HepG2 (cell line): ENCODE measurements around the gene PDRG1. TPM values are rescaled to one million over a fixed set of nuclear protein-coding genes. Genes with fewer than 3 reads are reported as not detected.
A peak's percentile ranks its signal among the peaks of the same experiment; 100 is the strongest.

ENCODE experiments used
- ATF6 ChIP-seq: sonication (generic); formaldehyde crosslinking; conservative IDR thresholded peaks from 2 replicates; pipeline ENCODE4 v1.4.0; 2020; ENCODE audit warnings: missing genetic modification reagents
- HMGXB4 ChIP-seq, 2 experiments: sonication (generic) in 1 of 2; formaldehyde crosslinking in 1 of 2; IDR thresholded peaks; 2 replicates each; pipeline versions ENCODE4 v1.4.0 to v1.6.1; 2018 to 2020; ENCODE audit warnings: missing genetic modification reagents in 2 of 2, borderline replicate concordance in 1 of 2, low read depth in 1 of 2, mild to moderate bottlenecking in 1 of 2, missing biosample characterization in 1 of 2
- HNRNPUL1 ChIP-seq: fragments of 200-400 bp; formaldehyde crosslinking; IDR thresholded peaks from 2 replicates; pipeline ENCODE4 v1.6.1; 2017; ENCODE audit warnings: low read depth, mild to moderate bottlenecking, low read length, moderate library complexity
- JDP2 ChIP-seq: sonication (generic); formaldehyde crosslinking; IDR thresholded peaks from 2 replicates; pipeline ENCODE4 v1.8.1; 2022; ENCODE audit warnings: missing genetic modification reagents, borderline replicate concordance
- KAT7 ChIP-seq: IDR thresholded peaks from 2 replicates; pipeline ENCODE4 v1.6.1; 2018; ENCODE audit warnings: borderline replicate concordance, missing compliant biosample characterization
- KDM6A ChIP-seq: IDR thresholded peaks from 2 replicates; pipeline ENCODE4 v1.6.1; 2016; ENCODE audit warnings: low read depth
- MTF2 ChIP-seq: sonication (generic); formaldehyde crosslinking; IDR thresholded peaks from 2 replicates; pipeline ENCODE4 v1.5.0; 2020; ENCODE audit warnings: missing genetic modification reagents, borderline replicate concordance
- PRDM4 ChIP-seq: sonication (generic); formaldehyde crosslinking; IDR thresholded peaks from 2 replicates; pipeline ENCODE4 v1.9.0; 2021; ENCODE audit warnings: missing genetic modification reagents, borderline replicate concordance
- RBM39 ChIP-seq: fragments of 200-400 bp; formaldehyde crosslinking; IDR thresholded peaks from one replicate; pipeline ENCODE4 v1.6.1; 2018; ENCODE audit warnings: antibody characterized with exemption, mild to moderate bottlenecking, low read depth, low read length; ENCODE audit not compliant: poor library complexity, severe bottlenecking
- YEATS4 ChIP-seq: sonication (generic); formaldehyde crosslinking; IDR thresholded peaks from 2 replicates; pipeline ENCODE4 v1.4.0; 2020; ENCODE audit warnings: missing genetic modification reagents, borderline replicate concordance
- ZFP82 ChIP-seq: sonication (generic); formaldehyde crosslinking; IDR thresholded peaks from 2 replicates; pipeline ENCODE4 v1.5.1; 2020; ENCODE audit warnings: mild to moderate bottlenecking, missing genetic modification reagents, borderline replicate concordance
- ZNF263 ChIP-seq: sonication (generic); formaldehyde crosslinking; IDR thresholded peaks from 2 replicates; pipeline ENCODE4 v1.4.0; 2020; ENCODE audit warnings: missing genetic modification reagents
- ZNF678 ChIP-seq: sonication (generic); formaldehyde crosslinking; IDR thresholded peaks from 2 replicates; pipeline ENCODE4 v1.4.0; 2020; ENCODE audit warnings: mild to moderate bottlenecking, missing genetic modification reagents
- ZSCAN12 ChIP-seq: sonication (generic); formaldehyde crosslinking; IDR thresholded peaks from 2 replicates; pipeline ENCODE4 v1.9.0; 2021; ENCODE audit warnings: mild to moderate bottlenecking, missing genetic modification reagents
- polyA plus RNA-seq, 8 experiments: library from polyadenylated mRNA; depleted of rRNA in 3 of 8; stranded (reverse) in 7 of 8; unstranded in 1 of 8; fragments of >200 nt; fragmentation: Illumina TruSeq in 4 of 8; extraction: Trizol in 4 of 8; gene quantifications; 2 replicates each; pipeline versions ENCODE4 v1.2.1 to v1.2.3, GENCODE V29; 2011 to 2016; ENCODE audit warnings: low read depth in 4 of 8, missing spikeins in 1 of 8, mixed read lengths in 1 of 8; ENCODE audit not compliant: insufficient read depth in 1 of 8
- total RNA-seq, 5 experiments: library from RNA; depleted of rRNA; stranded (reverse); fragments of >200 nt; fragmentation: Illumina TruSeq; extraction: Trizol; gene quantifications; 2 replicates each; pipeline ENCODE4 v1.2.3, GENCODE V29; 2016; ENCODE audit warnings: low read depth in 1 of 5
- TF ChIP-seq, protein P1 (sequence below): IDR thresholded peaks from 2 replicates; pipeline ENCODE4 v1.4.0; 2020; ENCODE audit warnings: mild to moderate bottlenecking, missing genetic modification reagents
- TF ChIP-seq, protein P2 (sequence below): sonication (generic); formaldehyde crosslinking; IDR thresholded peaks from 2 replicates; pipeline ENCODE4 v1.8.1; 2023; ENCODE audit warnings: mild to moderate bottlenecking, missing genetic modification reagents

The PDRG1 gene
- total and polyA plus RNA-seq, 2 of the 13 experiments (the other 11 are each of a cell fraction or from before 2014, with no cell fraction given): 16.6 to 18.0 TPM

- TF ChIP-seq, protein P1, sequence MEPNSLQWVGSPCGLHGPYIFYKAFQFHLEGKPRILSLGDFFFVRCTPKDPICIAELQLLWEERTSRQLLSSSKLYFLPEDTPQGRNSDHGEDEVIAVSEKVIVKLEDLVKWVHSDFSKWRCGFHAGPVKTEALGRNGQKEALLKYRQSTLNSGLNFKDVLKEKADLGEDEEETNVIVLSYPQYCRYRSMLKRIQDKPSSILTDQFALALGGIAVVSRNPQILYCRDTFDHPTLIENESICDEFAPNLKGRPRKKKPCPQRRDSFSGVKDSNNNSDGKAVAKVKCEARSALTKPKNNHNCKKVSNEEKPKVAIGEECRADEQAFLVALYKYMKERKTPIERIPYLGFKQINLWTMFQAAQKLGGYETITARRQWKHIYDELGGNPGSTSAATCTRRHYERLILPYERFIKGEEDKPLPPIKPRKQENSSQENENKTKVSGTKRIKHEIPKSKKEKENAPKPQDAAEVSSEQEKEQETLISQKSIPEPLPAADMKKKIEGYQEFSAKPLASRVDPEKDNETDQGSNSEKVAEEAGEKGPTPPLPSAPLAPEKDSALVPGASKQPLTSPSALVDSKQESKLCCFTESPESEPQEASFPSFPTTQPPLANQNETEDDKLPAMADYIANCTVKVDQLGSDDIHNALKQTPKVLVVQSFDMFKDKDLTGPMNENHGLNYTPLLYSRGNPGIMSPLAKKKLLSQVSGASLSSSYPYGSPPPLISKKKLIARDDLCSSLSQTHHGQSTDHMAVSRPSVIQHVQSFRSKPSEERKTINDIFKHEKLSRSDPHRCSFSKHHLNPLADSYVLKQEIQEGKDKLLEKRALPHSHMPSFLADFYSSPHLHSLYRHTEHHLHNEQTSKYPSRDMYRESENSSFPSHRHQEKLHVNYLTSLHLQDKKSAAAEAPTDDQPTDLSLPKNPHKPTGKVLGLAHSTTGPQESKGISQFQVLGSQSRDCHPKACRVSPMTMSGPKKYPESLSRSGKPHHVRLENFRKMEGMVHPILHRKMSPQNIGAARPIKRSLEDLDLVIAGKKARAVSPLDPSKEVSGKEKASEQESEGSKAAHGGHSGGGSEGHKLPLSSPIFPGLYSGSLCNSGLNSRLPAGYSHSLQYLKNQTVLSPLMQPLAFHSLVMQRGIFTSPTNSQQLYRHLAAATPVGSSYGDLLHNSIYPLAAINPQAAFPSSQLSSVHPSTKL: peak; percentile 70
- TF ChIP-seq KAT7 (CRISPR knock-in tag) (peak; percentile 96; the same call in 1 of the 2 replicates), ZNF263 (peak; percentile 75), HMGXB4 (CRISPR knock-in tag; IDR thresholded peaks at IDR 0.05; ENCODE audit: borderline replicate concordance in 1 of 2, low read depth in 1 of 2) (peak; percentile 95 to 96), MTF2 (CRISPR knock-in tag) (peak; percentile 71; the same call in 1 of the 2 replicates), ATF6 (CRISPR knock-in tag) (peak; percentile 84), PRDM4 (CRISPR knock-in tag) (0 out of 2 replicates have a peak, but pooled peaks have one; percentile 59), YEATS4 (CRISPR knock-in tag) (peak; percentile 92), RBM39 (peak; percentile 87), KDM6A (no peak), ZNF678 (CRISPR knock-in tag) (no peak), ZSCAN12 (CRISPR knock-in tag) (peak; percentile 93; the same call in 1 of the 2 replicates), JDP2 (CRISPR knock-in tag) (no peak), ZFP82 (CRISPR knock-in tag) (no peak), HNRNPUL1 (no peak)
- TF ChIP-seq, protein P2, sequence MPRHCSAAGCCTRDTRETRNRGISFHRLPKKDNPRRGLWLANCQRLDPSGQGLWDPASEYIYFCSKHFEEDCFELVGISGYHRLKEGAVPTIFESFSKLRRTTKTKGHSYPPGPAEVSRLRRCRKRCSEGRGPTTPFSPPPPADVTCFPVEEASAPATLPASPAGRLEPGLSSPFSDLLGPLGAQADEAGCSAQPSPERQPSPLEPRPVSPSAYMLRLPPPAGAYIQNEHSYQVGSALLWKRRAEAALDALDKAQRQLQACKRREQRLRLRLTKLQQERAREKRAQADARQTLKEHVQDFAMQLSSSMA (CRISPR knock-in tag): no peak; the same call in 1 of the 2 replicates
Measured at GRCh38 chr20:31951530-31952453, at the start of gene PDRG1 (continued).
